Lung (tissue), 12 donors: ENCODE data around the gene NUDT22. TPM values are rescaled to one million over a fixed set of nuclear protein-coding genes. Genes with fewer than 3 reads are reported as not detected.

Experiments used
- ATAC-seq: fragments of 200-7000 bp; cut with Tn5 transposase; one replicate; pipeline ENCODE4 v1.9.1; 2020; ENCODE audit warnings: moderate number of reproducible peaks; ENCODE audit not compliant: insufficient read depth, low FRiP score
- DNase-seq, 3 donors: peaks; one replicate each; pipeline ENCODE4 v3.0.0-alpha.2; 2013 to 2017
- H3K27ac ChIP-seq, 2 donors: one replicate each; pipeline ENCODE4 v1.5.1; 2013; ENCODE audit warnings: mild to moderate bottlenecking in 2 of 2, moderate library complexity in 2 of 2, control low read depth in 1 of 2, inconsistent platforms in 1 of 2, low read depth in 1 of 2, low read length in 1 of 2
- H3K27me3 ChIP-seq, 3 donors: one replicate each; pipeline ENCODE4 v1.5.1; 2013; ENCODE audit warnings: low read length in 2 of 3; ENCODE audit not compliant: control insufficient read depth in 3 of 3, insufficient read depth in 3 of 3
- H3K36me3 ChIP-seq, 4 donors: one replicate each; pipeline ENCODE4 v1.5.1; 2013; ENCODE audit warnings: low read length in 4 of 4, mild to moderate bottlenecking in 1 of 4, moderate library complexity in 1 of 4; ENCODE audit not compliant: control insufficient read depth in 4 of 4, insufficient read depth in 4 of 4
- H3K4me1 ChIP-seq, 5 donors: one replicate each; pipeline ENCODE4 v1.5.1; 2013; ENCODE audit warnings: low read length in 5 of 5, mild to moderate bottlenecking in 2 of 5, moderate library complexity in 1 of 5; ENCODE audit not compliant: control insufficient read depth in 5 of 5, insufficient read depth in 5 of 5
- H3K4me3 ChIP-seq: one replicate; pipeline ENCODE4 v1.5.1; 2013; ENCODE audit warnings: mild to moderate bottlenecking, control low read depth, moderate library complexity
- H3K9ac ChIP-seq, 2 donors: one replicate each; pipeline ENCODE4 v1.5.1; 2013; ENCODE audit warnings: low read length in 2 of 2, control low read depth in 1 of 2; ENCODE audit not compliant: insufficient read depth in 1 of 2
- H3K9me3 ChIP-seq, 4 donors: one replicate each; pipeline ENCODE4 v1.5.1; 2013; ENCODE audit warnings: low read length in 3 of 4, mild to moderate bottlenecking in 1 of 4, moderate library complexity in 1 of 4; ENCODE audit not compliant: control insufficient read depth in 4 of 4, insufficient read depth in 3 of 4
- CTCF ChIP-seq: IDR thresholded peaks from 2 replicates; pipeline ENCODE4 v1.5.1; 2012; ENCODE audit warnings: mild to moderate bottlenecking; ENCODE audit errors: control extremely low read depth, extremely low read depth
- WGBS, 2 donors: extraction: QIAGEN DNeasy Blood & Tissue Kit; methylation state at CpG; one replicate each; pipeline ENCODE4 v1.1.7; 2013; 5-methylcytosine and 5-hydroxymethylcytosine counted together
- polyA plus RNA-seq, 2 donors: library from polyadenylated mRNA; stranded (reverse); fragments of 200-250 nt; gene quantifications; one replicate each; pipeline ENCODE4 v1.2.1, GENCODE V29; 2013
- total RNA-seq, 2 donors: library from RNA; depleted of rRNA in 1 of 2; stranded (reverse); fragments of >200 nt in 1 of 2; gene quantifications; one replicate each; pipeline ENCODE4 v1.2.1, GENCODE V29; 2014 to 2021
- donor health status: control.
- donor health status: control.
- donor health status: Bipolar disorder and iron deficiency.
- donor health status: healthy.
- donor health status: DM: yes; HTN: yes; CAD: no.

The NUDT22 gene
- total and polyA plus RNA-seq, 4 donors: 23.7 to 90.2 (median 64.9) TPM

GRCh38 chr11:64178951-64179639 lies 47.0 kb upstream of the NUDT22 start:
- Histone ChIP-seq H3K4me1 (peaks cover 0 to 18% (median 0%) of the 10 kb centered on the region in 5 donors), H3K9me3 (no peaks in the 10 kb centered on the region), H3K27ac (no peak overlapping the region), H3K36me3 (no peaks in the 10 kb centered on the region), H3K27me3 (no peaks in the 10 kb centered on the region), H3K4me3 (no peak overlapping the region), H3K9ac (no peak overlapping the region)
- TF ChIP-seq CTCF: no peak
- 93 to 95% methylated on average over 12 of the region's 12 CpGs for WGBS, 2 donors
- DNase-seq: no peak
- ATAC-seq: no peak

GRCh38 chr11:64180891-64181290 lies 45.2 kb upstream of the NUDT22 start:
- 66 to 74% methylated on average over 5 of the region's 5 CpGs for WGBS, 2 donors
- Histone ChIP-seq H3K9ac (no peak overlapping the region), H3K4me1 (peaks cover 0 to 28% (median 0%) of the 10 kb centered on the region in 5 donors), H3K27me3 (no peaks in the 10 kb centered on the region), H3K9me3 (no peaks in the 10 kb centered on the region), H3K4me3 (no peak overlapping the region), H3K27ac (peak overlapping the region in 1 of 2 donors; percentile 83), H3K36me3 (no peaks in the 10 kb centered on the region)
- ATAC-seq (no peak), DNase-seq (peak in 2 of 3 donors; percentile 8 to 11)
- no peak for TF ChIP-seq CTCF

- Histone ChIP-seq H3K27me3 (no peaks in the 10 kb centered on the region), H3K9me3 (no peaks in the 10 kb centered on the region), H3K27ac (peak overlapping the region; percentile 61 to 83), H3K9ac (peak overlapping the region in 1 of 2 donors; percentile 60), H3K36me3 (no peaks in the 10 kb centered on the region), H3K4me3 (no peak overlapping the region), H3K4me1 (peaks cover 0 to 28% (median 0%) of the 10 kb centered on the region in 5 donors)
- DNase-seq: peak; percentile 90 to 94 (median 90)
- no peak for TF ChIP-seq CTCF
- no peak for ATAC-seq
- WGBS, 2 donors: 43 to 44% methylated on average over 15 to 17 of the region's 17 CpGs
Observed at GRCh38 chr11:64181506-64182411, 44.3 kb upstream of the NUDT22 start.
